A673 (cell line): ENCODE data around the gene SDCCAG8. TPM values are rescaled to one million over a fixed set of nuclear protein-coding genes. Genes with fewer than 3 reads are reported as not detected.

Experiments
- BruUV-seq: library from RNA; stranded (reverse); fragments of 400-500 nt; replicated peaks from 2 replicates; lab custom pipeline; 2021; lab: Mats Ljungman, UMichigan
- CTCF ChIA-PET: fragments of 300-600 bp; sonication (Branson Sonifier 250); formaldehyde crosslinking; loops from one replicate; lab custom pipeline; 2022; ENCODE audit warnings: antibody characterized with exemption; lab: Charles Lee
- POLR2A ChIA-PET: fragments of 300-600 bp; sonication (Branson Sonifier 250); formaldehyde crosslinking; loops from one replicate; lab custom pipeline; 2022; ENCODE audit warnings: antibody characterized with exemption; ENCODE audit not compliant: low non-redundant PET; lab: Charles Lee
- DNase-seq: peaks from one replicate; pipeline ENCODE4 v3.0.0-alpha.2; 2015; ENCODE audit warnings: low spot score
- H3K27ac ChIP-seq: fragments of 200-600 bp; sonication (generic); 2 replicates; pipeline ENCODE4 v1.5.1; 2016; ENCODE audit warnings: mixed run types, low read depth, mild to moderate bottlenecking, mixed read lengths, antibody characterized with exemption, low read length; ENCODE audit not compliant: poor library complexity, severe bottlenecking
- H3K27me3 ChIP-seq: fragments of 200-600 bp; sonication (generic); replicated peaks from 2 replicates; pipeline ENCODE4 v1.6.1; 2017; ENCODE audit warnings: mixed run types, low read depth, mild to moderate bottlenecking, mixed read lengths, antibody characterized with exemption, low read length; ENCODE audit not compliant: insufficient read depth, poor library complexity
- H3K36me3 ChIP-seq: fragments of 200-600 bp; sonication (generic); 2 replicates; pipeline ENCODE4 v1.6.1; 2016; ENCODE audit warnings: mixed run types, mild to moderate bottlenecking, mixed read lengths, antibody characterized with exemption, low read length; ENCODE audit not compliant: insufficient read depth, poor library complexity, severe bottlenecking
- H3K4me1 ChIP-seq: fragments of 200-600 bp; sonication (generic); 2 replicates; pipeline ENCODE4 v1.6.1; 2017; ENCODE audit warnings: mixed run types, mild to moderate bottlenecking, mixed read lengths, antibody characterized with exemption, low read length; ENCODE audit not compliant: insufficient read depth, poor library complexity, severe bottlenecking
- H3K4me3 ChIP-seq: fragments of 200-600 bp; sonication (generic); 2 replicates; pipeline ENCODE4 v1.5.1; 2016; ENCODE audit warnings: low read depth, mixed run types, mild to moderate bottlenecking, mixed read lengths, low read length; ENCODE audit not compliant: poor library complexity, severe bottlenecking
- H3K9me3 ChIP-seq: fragments of 200-600 bp; sonication (generic); 2 replicates; pipeline ENCODE4 v1.6.1; 2016; ENCODE audit warnings: mixed run types, low read depth, mild to moderate bottlenecking, mixed read lengths, antibody characterized with exemption, low read length; ENCODE audit not compliant: poor library complexity, severe bottlenecking
- CTCF ChIP-seq: fragments of 300-800, 200-600 bp; sonication (generic); conservative IDR thresholded peaks from 2 replicates; pipeline ENCODE4 v1.5.1; 2017; ENCODE audit warnings: low read depth, mild to moderate bottlenecking, antibody characterized with exemption, low read length, moderate library complexity, mixed read lengths
- EZH2 ChIP-seq: fragments of 200-600 bp; sonication (generic); IDR thresholded peaks from 2 replicates; pipeline ENCODE4 v1.6.1; 2017; ENCODE audit warnings: borderline replicate concordance, low read depth, mild to moderate bottlenecking, mixed read lengths, antibody characterized with exemption, low read length; ENCODE audit not compliant: poor library complexity, severe bottlenecking
- intact Hi-C: fragments of 100-400 bp; cut with micrococcal nuclease; formaldehyde crosslinking; loops from one replicate; pipeline ENCODE4 v1.10.0; 2022; ENCODE audit not compliant: unreplicated experiment
- total RNA-seq: library from RNA; stranded (reverse); gene quantifications from 2 replicates; pipeline ENCODE4 v1.2.3, GENCODE V29; 2021

Gene SDCCAG8
- total RNA-seq, 1 experiment from 2014 or later = 9.1 TPM

- no peaks in the 10 kb centered on the region for H3K4me1 ChIP-seq
- CTCF ChIA-PET = no interaction called here
- no peaks in the 10 kb centered on the region for H3K27me3 ChIP-seq
- POLR2A ChIA-PET = interaction anchor here (0.6 kb wide), 1 partner anchor 10 kb away, joined by 3 read pairs; no protein-coding TSS in a partner anchor
- H3K27ac ChIP-seq = no peak overlapping the region
- TF ChIP-seq CTCF = no peak
- no peak for TF ChIP-seq EZH2
- no peaks in the 10 kb centered on the region for H3K9me3 ChIP-seq
- no peaks in the 10 kb centered on the region for H3K36me3 ChIP-seq
- no peak for DNase-seq
- intact Hi-C loops = no loop called here
- H3K4me3 ChIP-seq = no peak overlapping the region
- BruUV-seq = no TSS peak
Measured at GRCh38 chr1:243433737-243434370, 178.0 kb downstream of the SDCCAG8 start.

GRCh38 chr1:243434594-243434993, 178.8 kb downstream of the SDCCAG8 start:
- no peaks in the 10 kb centered on the region for H3K36me3 ChIP-seq
- no peaks in the 10 kb centered on the region for H3K27me3 ChIP-seq
- TF ChIP-seq CTCF = no peak
- no peak for TF ChIP-seq EZH2
- intact Hi-C loops = no loop called here
- ChIA-PET POLR2A (no interaction called here), CTCF (no interaction called here)
- no TSS peak for BruUV-seq
- no peak for DNase-seq
- H3K4me1 ChIP-seq = no peaks in the 10 kb centered on the region
- H3K9me3 ChIP-seq = no peaks in the 10 kb centered on the region
- no peak overlapping the region for H3K4me3 ChIP-seq
- no peak overlapping the region for H3K27ac ChIP-seq

- ChIA-PET POLR2A (no interaction called here), CTCF (interaction anchor here (0.7 kb wide), 1 partner anchor 152 kb away, joined by 5 read pairs; no protein-coding TSS in a partner anchor)
- Histone ChIP-seq H3K36me3 (no peaks in the 10 kb centered on the region), H3K4me1 (no peaks in the 10 kb centered on the region), H3K9me3 (no peaks in the 10 kb centered on the region), H3K27ac (no peak overlapping the region), H3K27me3 (no peaks in the 10 kb centered on the region), H3K4me3 (no peak overlapping the region)
- BruUV-seq = no TSS peak
- DNase-seq = no peak
- intact Hi-C loops = no loop called here
- no peak for TF ChIP-seq EZH2
- no peak for TF ChIP-seq CTCF
Measured at GRCh38 chr1:243435836-243436235, 180.0 kb downstream of the SDCCAG8 start.
